Stimulated activated CD4-positive, alpha-beta T cell treated with anti-CD3 and anti-CD28 coated beads, Interleukin-4, amount 100 ng/mL, for 1 hour (primary cell): ENCODE results near the gene OR2D3.
"Not testable (repeated sequence)": the region's sequence is repeated elsewhere in the genome, so short reads cannot be mapped to it uniquely, and the experiment has no call there.

ENCODE experiments used
- DNase-seq: peaks from one replicate; pipeline ENCODE4 v3.0.0-alpha.2; 2020

Gene OR2D3

DNA sequence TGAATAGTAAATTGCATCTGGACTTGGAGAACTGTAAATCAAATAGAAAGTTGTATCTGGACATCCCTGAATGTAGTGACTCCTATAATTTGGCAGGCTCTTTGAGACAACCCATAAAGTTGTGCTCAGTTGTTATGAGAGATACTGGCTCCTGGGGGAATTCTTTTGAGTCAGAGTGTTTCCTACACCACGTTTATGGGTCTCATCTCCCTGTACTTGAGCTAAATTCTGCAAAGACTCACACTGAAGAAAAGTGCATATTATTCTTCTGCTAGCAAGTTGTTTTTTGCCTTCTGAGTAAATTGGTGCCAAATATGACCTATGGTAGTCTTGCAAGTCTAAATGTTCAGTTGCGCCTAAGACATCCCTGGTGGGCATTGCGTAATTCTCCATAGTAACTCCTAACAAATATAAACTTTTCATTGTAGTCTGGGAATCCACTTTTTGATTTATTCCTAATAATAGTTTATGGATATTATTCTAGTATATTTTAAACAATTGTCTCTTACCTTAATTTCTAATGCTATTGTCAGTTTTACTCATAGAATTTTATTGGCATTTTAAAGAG lies 10.4 kb downstream of the OR2D3 start:
- DNase-seq, result no peak

DNA sequence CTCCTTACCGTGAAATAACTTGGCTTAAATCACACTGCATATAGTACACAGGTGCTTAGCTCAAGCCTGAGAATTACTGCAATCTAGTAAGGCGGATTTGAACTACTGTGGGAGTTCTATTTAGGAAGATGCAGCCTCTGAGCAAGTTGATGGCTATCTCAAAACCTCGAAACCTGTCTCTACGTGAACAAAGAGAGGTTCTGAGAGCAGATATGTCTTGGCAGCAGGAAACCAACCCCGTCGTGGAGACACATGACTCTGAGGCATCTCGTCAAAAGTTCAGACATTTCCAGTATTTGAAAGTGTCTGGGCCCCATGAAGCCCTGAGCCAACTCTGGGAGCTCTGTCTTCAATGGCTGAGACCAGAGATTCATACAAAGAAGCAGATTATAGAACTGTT lies 11.3 kb downstream of the OR2D3 start:
- no peak for DNase-seq

DNA sequence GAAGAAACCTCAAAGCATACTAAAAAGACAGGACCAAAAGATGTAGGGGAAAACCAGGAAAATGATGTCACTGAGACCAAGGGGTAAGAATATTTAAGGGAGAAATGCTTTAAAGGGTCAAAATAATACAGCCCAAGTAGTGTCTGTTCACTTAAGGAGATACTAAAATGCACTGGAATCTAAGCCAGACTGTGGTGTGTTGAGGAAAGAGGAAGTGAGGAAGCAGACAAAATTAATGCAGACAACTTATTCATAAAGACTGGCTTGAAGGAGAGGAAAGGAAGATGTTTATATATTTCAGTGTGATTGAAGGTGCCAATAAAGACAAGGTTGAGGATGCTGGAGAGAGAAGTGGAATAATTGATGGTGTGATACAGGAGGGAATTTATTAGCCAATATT lies 21.2 kb downstream of the OR2D3 start:
- no peak for DNase-seq

GRCh38 chr11:6943131-6943530 lies 22.3 kb downstream of the OR2D3 start:
- DNase-seq, result no peak

GRCh38 chr11:6954248-6954647 lies 33.4 kb downstream of the OR2D3 start:
- not testable (repeated sequence) for DNase-seq

DNA sequence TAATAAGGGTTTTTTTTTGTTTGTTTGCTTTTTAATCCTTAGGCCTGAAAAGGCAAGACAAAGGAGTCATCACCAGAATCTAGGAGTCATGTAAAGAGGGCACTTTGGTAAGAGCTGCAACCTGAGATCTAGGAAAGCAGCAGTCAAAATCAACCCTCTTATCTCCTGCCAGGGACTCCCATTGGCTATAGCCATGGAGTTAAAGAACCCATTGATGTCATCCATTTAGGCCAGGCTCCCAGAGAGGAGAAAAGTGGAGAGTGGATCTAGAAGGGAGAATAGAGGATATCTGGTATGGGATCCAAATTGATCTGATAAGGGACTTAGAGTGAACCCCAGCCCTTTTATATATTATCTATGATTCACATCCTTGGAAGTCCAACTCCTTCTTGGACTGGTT lies 41.3 kb downstream of the OR2D3 start:
- no peak for DNase-seq

DNA sequence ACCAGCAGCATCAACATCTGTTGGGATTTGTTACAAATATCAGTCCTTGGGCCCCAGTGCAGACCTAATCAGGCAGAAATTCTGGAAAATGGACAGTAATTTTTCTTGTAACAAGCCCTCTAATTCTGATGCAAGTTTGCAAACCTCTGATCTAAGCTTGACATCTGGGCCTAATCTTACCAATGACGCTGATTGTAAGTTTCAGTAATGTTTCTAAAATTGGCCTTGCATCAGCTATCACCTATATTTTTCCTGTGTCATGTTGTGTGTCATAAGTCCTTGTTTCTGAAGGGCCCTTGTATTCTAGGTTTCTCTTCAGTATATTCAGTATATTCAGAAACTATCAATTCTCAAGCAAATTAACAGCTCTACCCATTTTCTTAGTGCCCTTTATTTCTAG lies 41.9 kb downstream of the OR2D3 start:
- no peak for DNase-seq

- DNase-seq, result no peak
Measured at GRCh38 chr11:6968816-6969215, 48.0 kb downstream of the OR2D3 start.

DNA sequence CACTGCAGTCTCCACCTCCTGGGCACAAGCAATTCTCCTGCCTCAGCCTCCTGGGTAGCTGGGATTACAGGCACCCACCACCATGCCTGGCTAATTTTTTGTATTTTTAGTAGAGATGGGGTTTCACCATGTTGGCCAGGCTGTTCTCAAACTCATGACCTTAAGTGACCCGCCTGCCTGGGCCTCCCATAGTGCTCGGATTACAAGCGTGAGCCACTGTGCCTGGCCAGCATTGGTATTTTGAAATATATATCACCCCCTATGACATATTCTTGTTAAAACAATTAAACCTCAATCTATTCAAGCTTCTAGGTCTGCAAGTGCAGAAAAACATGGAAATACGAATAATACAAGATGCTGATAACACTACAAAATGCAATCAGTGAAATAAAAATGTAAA lies 49.1 kb downstream of the OR2D3 start:
- DNase-seq, result not testable (repeated sequence)
